ENCODE measurements around the gene RNF130. TPM values are rescaled to one million over a fixed set of nuclear protein-coding genes. Genes with fewer than 3 reads are reported as not detected.

Gene RNF130
- total and polyA plus RNA-seq, 2 donors (not counting 1 experiment from before 2014, with no cell fraction given), result 14.7 to 32.4 TPM

DNA sequence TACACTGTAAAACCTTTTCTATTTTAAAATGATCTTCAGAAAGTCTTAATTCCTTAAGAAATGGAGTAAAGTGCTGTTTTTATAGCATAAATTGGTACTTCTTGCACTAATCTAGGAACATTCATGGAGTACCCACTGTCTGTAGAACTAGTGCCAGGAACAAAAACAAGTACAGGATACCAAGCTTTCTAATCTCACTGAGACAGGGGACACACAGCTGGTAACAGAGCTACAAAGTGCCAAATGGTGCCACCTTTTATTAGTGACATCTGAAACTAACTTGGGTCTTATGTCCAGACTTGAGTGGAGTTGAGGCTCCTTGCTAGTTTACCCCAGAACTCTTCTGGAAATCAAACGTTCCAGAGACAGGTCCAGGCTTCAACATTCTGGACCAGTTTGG, 57.9 kb downstream of the RNF130 start:
- Histone ChIP-seq H3K9me3 (ENCODE audit: control insufficient read depth, insufficient read depth, low read depth, low read length) (no peaks in the 10 kb centered on the region), H3K36me3 (ENCODE audit: control insufficient read depth, insufficient read depth, low read length) (no peaks in the 10 kb centered on the region)

DNA sequence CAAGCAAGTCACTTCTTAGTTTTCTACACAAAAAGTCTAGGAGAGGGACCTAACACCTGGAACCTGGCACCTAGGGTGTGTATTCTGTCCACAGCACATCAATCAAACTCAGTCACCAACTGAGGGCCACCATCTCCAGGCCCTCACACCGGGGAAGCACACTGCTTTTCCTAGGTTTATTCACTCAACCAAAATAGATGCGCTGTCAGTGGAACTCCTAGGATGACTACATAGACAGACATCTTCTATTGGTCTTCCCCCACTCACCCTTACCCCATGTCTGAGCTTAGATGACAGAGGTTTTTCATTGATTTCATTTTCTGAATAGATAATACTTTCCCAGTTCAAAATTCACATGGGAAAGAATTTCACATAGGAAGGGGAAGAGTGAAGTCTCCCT, 59.2 kb downstream of the RNF130 start:
- no peak for DNase-seq (ENCODE audit: low read depth in 2 of 2)
- Histone ChIP-seq H3K4me2 (ENCODE audit: extremely low read depth, insufficient read depth, low read length) (no peak overlapping the region), H3K36me3 (ENCODE audit: control insufficient read depth, insufficient read depth, low read length) (no peaks in the 10 kb centered on the region), H3K27me3 (ENCODE audit: control insufficient read depth, insufficient read depth, low read length) (no peaks in the 10 kb centered on the region), H3K79me2 (ENCODE audit: control insufficient read depth, insufficient read depth, low read length) (no peaks in the 10 kb centered on the region), H3K27ac (ENCODE audit: insufficient read depth, low read length) (no peak overlapping the region), H3K4me1 (ENCODE audit: control insufficient read depth, extremely low read depth, insufficient read depth, low read length) (no peaks in the 10 kb centered on the region), H2AFZ (ENCODE audit: low read length) (no peak overlapping the region), H3K4me3 (replicated peaks in 1 of 4; ENCODE audit: control extremely low read depth in 1 of 4, insufficient read depth in 1 of 4, low read depth in 3 of 4, low read length in 4 of 4) (no peak overlapping the region), H3K9me3 (ENCODE audit: control insufficient read depth, insufficient read depth, low read depth, low read length) (no peaks in the 10 kb centered on the region), H4K20me1 (ENCODE audit: control insufficient read depth, extremely low read depth, insufficient read depth, low read length) (no peaks in the 10 kb centered on the region), H3K9ac (ENCODE audit: insufficient read depth, low read length) (no peak overlapping the region)
- TF ChIP-seq, protein P1, sequence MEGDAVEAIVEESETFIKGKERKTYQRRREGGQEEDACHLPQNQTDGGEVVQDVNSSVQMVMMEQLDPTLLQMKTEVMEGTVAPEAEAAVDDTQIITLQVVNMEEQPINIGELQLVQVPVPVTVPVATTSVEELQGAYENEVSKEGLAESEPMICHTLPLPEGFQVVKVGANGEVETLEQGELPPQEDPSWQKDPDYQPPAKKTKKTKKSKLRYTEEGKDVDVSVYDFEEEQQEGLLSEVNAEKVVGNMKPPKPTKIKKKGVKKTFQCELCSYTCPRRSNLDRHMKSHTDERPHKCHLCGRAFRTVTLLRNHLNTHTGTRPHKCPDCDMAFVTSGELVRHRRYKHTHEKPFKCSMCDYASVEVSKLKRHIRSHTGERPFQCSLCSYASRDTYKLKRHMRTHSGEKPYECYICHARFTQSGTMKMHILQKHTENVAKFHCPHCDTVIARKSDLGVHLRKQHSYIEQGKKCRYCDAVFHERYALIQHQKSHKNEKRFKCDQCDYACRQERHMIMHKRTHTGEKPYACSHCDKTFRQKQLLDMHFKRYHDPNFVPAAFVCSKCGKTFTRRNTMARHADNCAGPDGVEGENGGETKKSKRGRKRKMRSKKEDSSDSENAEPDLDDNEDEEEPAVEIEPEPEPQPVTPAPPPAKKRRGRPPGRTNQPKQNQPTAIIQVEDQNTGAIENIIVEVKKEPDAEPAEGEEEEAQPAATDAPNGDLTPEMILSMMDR (conservative IDR thresholded peaks at IDR 0.05 in 1 of 2, IDR thresholded peaks at IDR 0.05 in 1 of 2; ENCODE audit: low read depth in 1 of 2, low read length in 2 of 2), result no peak
- no peak for TF ChIP-seq EZH2 (IDR thresholded peaks at IDR 0.05; ENCODE audit: low read length, missing control alignments)

More for the DNA sequence above, 57.9 kb downstream of the RNF130 start:
- DNase-seq (ENCODE audit: low read depth in 2 of 2), result no peak
- Histone ChIP-seq H3K79me2 (ENCODE audit: control insufficient read depth, insufficient read depth, low read length) (no peaks in the 10 kb centered on the region), H3K27me3 (ENCODE audit: control insufficient read depth, insufficient read depth, low read length) (no peaks in the 10 kb centered on the region), H3K4me1 (ENCODE audit: control insufficient read depth, extremely low read depth, insufficient read depth, low read length) (no peaks in the 10 kb centered on the region), H3K9ac (ENCODE audit: insufficient read depth, low read length) (no peak overlapping the region), H2AFZ (ENCODE audit: low read length) (no peak overlapping the region), H4K20me1 (ENCODE audit: control insufficient read depth, extremely low read depth, insufficient read depth, low read length) (no peaks in the 10 kb centered on the region), H3K27ac (ENCODE audit: insufficient read depth, low read length) (no peak overlapping the region), H3K4me3 (replicated peaks in 1 of 4; ENCODE audit: control extremely low read depth in 1 of 4, insufficient read depth in 1 of 4, low read depth in 3 of 4, low read length in 4 of 4) (no peak overlapping the region), H3K4me2 (ENCODE audit: extremely low read depth, insufficient read depth, low read length) (no peak overlapping the region)
- no peak for TF ChIP-seq EZH2 (IDR thresholded peaks at IDR 0.05; ENCODE audit: low read length, missing control alignments)
- TF ChIP-seq, protein P1 (conservative IDR thresholded peaks at IDR 0.05 in 1 of 2, IDR thresholded peaks at IDR 0.05 in 1 of 2; ENCODE audit: low read depth in 1 of 2, low read length in 2 of 2), result no peak

DNA sequence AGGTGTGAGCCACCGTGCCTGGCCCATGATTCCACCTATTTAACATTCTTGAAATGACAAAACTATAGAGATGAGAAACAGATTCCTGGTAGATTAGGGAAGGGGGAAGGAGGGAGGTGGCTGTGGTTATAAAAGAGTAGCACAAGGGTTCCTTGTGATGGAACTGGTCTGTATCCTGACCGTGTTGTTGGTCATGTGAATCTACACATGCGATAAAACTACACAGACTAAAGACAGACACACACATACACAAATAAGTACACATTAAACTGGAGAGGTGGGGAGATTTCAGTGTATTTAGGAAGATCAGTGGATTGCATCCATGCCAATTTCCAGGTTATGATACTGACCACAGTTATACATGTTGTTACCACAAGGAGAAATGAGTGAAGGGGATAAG, 60.9 kb downstream of the RNF130 start:
- Histone ChIP-seq H3K9ac (ENCODE audit: insufficient read depth, low read length) (no peak overlapping the region), H3K79me2 (ENCODE audit: control insufficient read depth, insufficient read depth, low read length) (no peaks in the 10 kb centered on the region), H3K27ac (ENCODE audit: insufficient read depth, low read length) (no peak overlapping the region), H3K4me2 (ENCODE audit: extremely low read depth, insufficient read depth, low read length) (no peak overlapping the region), H4K20me1 (ENCODE audit: control insufficient read depth, extremely low read depth, insufficient read depth, low read length) (no peaks in the 10 kb centered on the region), H3K4me1 (ENCODE audit: control insufficient read depth, extremely low read depth, insufficient read depth, low read length) (no peaks in the 10 kb centered on the region), H3K9me3 (ENCODE audit: control insufficient read depth, insufficient read depth, low read depth, low read length) (no peaks in the 10 kb centered on the region), H3K4me3 (replicated peaks in 1 of 4; ENCODE audit: control extremely low read depth in 1 of 4, insufficient read depth in 1 of 4, low read depth in 3 of 4, low read length in 4 of 4) (no peak overlapping the region), H3K36me3 (ENCODE audit: control insufficient read depth, insufficient read depth, low read length) (no peaks in the 10 kb centered on the region), H3K27me3 (ENCODE audit: control insufficient read depth, insufficient read depth, low read length) (no peaks in the 10 kb centered on the region), H2AFZ (ENCODE audit: low read length) (no peak overlapping the region)
- no peak for TF ChIP-seq EZH2 (IDR thresholded peaks at IDR 0.05; ENCODE audit: low read length, missing control alignments)
- TF ChIP-seq, protein P1 (conservative IDR thresholded peaks at IDR 0.05 in 1 of 2, IDR thresholded peaks at IDR 0.05 in 1 of 2; ENCODE audit: low read depth in 1 of 2, low read length in 2 of 2), result no peak
- DNase-seq (ENCODE audit: low read depth in 2 of 2), result no peak

Data from fibroblast of lung (primary cell).